Measurements from ENCODE around the gene ACOXL.
"Not testable (repeated sequence)": the region's sequence is repeated elsewhere in the genome, so short reads cannot be mapped to it uniquely, and the experiment has no call there.

The ACOXL gene

DNA sequence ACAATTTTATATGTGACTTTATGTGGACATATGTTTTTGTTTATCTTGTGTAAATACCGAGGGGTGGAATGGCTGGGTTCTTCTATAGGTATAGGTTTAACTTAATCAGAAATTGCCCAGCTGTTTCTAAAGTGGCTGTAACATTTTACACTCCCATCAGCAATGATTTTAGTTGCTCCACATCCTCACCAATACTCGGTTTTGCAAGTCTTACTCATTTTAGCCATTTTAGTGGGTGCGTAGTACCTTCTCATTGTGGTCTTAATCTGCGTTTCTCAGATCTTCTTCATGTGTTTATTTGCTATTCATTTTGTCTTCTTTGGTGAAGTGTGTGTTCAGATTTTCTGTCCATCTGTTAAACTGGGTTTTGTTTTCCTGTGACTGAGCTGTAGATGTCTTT is 292.9 kb downstream of the ACOXL start:
- DNase-seq = no peak

DNA sequence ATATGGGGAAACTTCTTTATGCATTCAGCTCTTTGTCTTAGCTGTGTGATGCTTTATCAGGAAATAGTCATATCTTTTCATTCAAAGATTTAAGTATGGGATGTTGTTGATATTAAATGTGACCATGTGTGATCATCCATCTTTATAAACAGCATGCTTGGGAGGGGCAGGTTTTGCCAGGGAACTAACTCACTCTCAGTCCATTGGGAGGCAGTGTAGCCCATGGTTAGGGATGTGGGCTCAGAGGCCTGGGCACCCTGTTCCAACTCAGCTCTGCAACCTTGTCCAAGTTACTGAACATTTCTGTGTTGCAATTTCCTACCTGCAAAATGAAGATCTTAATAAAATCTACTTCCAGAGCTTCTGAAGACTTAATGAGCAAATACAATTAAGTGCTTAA is 296.3 kb downstream of the ACOXL start:
- DNase-seq = no peak

GRCh38 chr2:111029181-111029927 is 297.0 kb downstream of the ACOXL start:
- DNase-seq = no peak

DNA sequence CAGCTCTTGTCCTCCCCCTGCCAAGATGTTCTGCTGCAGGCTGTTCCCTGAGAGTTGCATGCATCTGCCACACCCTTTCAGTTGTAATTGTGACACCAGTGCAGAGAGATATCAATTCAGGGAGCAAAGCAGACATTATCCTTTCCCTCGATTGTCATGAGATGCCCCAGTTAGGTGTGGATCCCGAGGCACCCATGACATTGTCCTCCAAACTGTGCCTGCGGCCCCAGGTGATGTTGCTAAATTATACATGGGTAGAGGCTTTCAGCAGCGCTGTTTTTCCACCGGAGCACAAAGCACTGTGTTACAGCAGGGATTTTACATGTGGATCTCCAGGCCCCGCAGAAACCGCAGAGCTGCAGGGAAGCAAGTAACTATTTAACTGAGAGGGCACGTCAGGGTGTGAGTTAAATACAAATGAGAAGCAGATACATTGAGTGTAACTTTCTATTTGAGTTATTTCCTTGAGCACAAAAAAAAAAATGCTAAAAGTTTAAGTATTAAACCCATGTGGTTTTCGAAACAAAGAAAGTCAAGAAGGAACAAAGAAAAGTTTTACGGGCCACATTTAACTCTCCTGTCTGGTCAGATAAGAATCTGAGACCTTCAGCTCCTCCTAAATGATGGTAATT is 298.0 kb downstream of the ACOXL start:
- no peak for DNase-seq

GRCh38 chr2:111030945-111031344 is 298.6 kb downstream of the ACOXL start:
- no peak for DNase-seq

GRCh38 chr2:111031546-111032478 is 299.4 kb downstream of the ACOXL start:
- DNase-seq = no peak

GRCh38 chr2:111032721-111033429 is 300.5 kb downstream of the ACOXL start:
- DNase-seq = no peak

- DNase-seq = no peak
Observed at GRCh38 chr2:111034146-111034545, 301.8 kb downstream of the ACOXL start.

DNA sequence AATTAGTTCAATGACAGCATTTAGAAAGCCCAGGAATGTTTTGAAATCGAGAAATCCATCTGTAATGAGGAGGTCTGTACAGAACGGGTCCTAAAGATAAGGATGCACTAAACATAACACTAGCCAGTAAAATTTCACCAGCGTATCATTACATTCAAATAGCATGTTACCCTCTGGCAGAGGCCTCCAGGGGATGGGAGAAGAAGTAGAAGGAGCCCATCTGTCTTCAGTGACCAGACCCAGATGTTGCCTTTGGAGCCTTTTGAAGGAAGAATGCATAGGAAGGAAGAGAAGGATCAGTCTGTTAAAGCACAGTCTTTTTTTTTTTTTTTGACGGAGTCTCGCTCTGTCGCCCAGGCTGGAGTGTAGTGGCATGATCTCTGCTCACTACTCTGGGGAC is 302.2 kb downstream of the ACOXL start:
- no peak for DNase-seq

DNA sequence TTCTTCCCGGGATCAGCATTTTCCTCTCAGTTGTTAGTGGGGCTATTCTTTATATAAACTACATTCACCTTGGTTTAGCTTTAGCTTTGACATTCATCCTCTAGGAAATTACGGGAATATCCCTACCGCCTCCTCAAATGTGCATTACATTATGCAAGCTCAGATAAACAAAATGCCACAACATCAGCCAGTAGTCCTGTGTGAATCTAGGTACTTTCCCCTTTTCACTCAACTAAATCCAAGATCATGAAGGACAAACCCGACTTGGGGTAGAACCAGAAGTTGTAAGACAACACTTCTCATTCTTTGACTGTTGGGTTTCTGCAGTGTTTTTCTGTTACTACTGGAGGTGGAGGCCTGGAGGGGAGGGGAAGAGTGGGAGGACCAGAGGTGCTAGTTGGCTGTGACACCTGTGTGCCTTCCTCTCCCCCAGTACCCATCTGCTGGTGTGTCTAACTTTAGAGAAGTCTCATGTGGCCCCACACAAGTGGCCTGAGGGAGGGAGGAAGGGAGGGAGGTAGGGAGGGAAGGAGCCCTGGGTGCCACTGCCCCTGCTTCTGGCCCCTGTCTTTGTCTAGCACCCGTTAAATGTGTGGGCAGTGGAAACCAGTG is 303.6 kb downstream of the ACOXL start:
- DNase-seq = no peak

- no peak for DNase-seq
Observed at GRCh38 chr2:111037128-111037527, 304.8 kb downstream of the ACOXL start.

GRCh38 chr2:111039628-111040383 is 307.4 kb downstream of the ACOXL start:
- DNase-seq = no peak

DNA sequence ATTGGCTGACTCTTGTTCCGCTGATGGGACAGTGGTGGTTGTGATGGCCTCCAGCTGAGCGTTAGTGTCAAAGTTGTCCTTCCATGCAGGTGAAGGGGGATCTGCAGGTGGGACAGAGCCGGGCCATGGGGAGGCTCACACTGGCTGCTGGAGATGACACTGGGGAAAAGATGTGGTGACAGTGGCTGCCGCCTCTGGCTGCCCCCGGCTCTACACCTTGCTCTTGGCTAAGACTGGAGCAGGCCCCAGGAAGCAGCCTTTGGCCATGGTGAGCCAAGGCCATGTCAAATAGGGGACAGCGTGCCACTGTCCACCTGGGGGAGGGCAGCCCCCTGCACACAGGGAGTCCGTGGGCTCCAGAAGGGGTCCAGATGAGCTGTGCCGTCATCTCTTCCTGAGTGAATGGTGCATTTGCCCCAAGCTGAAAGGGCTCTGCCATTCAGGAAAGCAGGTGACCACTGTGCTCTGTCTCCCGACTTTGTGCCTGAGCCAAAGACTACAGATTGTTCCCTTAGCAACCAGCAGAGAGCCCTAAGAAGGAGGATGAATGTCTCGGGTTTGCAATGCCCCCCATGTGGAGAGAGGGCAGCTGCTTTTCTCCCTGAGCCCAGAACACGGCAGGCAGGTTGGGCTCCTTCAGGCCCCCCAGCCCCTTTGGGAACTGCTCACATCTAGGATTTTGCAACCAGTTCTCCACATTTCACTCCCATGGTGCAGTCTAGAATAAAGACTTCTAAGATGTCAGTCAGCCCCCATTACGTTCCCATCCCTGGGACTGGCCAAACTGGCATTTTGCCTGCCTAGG is 309.2 kb downstream of the ACOXL start:
- DNase-seq = no peak

- DNase-seq = no peak
Observed at GRCh38 chr2:111042261-111042660, 309.9 kb downstream of the ACOXL start.

DNA sequence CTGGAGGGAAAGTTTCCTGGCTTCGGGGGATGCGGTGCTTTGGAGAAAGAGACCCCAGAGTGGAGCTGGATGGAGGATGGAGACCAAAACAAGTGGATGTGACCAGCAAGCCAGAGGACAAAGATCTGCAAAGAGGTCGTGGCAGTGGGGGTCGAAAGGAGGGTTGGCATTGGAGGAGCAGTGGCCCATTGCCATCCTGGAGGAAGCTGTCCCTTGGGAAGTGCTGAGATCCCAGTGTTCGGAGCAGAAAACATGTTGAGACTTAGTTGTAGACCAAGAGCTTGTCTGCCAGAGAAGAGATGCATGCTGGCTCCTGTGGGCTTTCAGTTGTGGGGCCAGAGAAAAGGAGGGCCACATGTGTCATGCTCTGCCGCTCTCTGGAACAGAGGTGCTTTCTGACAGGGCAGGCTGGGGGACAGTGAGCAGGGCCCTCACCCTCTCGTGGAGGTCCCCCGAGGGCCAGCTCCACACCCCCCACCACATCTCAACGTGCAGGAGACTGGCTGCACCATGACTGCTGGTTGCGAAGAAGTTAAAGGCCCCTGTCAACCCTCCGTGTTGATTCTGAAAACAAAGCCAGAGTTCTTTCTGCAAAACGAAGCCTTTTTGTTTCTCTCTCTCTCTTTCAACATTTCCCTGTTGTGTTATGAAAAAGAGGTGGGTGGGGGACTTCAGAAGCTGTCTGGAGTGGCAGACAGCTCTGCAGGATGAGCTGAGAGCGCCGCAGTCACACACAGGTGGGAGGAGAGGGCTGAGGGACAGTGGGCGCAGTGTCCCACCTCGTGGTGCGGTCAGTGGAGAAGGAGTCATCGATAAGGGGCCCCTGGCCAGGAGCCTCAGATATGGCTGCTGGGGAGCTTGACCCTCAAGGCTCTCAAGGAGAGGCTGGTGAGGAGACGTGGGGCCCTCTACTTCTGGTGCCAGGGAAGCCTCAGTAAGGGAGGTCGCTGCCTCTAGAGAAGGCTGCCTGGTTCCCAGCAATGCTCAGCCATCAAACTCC is 310.7 kb downstream of the ACOXL start:
- no peak for DNase-seq

GRCh38 chr2:111044066-111044465 is 311.7 kb downstream of the ACOXL start:
- DNase-seq = no peak

GRCh38 chr2:111045236-111045635 is 312.9 kb downstream of the ACOXL start:
- not testable (repeated sequence) for DNase-seq

GRCh38 chr2:111045771-111046444 is 313.5 kb downstream of the ACOXL start:
- DNase-seq = no peak

DNA sequence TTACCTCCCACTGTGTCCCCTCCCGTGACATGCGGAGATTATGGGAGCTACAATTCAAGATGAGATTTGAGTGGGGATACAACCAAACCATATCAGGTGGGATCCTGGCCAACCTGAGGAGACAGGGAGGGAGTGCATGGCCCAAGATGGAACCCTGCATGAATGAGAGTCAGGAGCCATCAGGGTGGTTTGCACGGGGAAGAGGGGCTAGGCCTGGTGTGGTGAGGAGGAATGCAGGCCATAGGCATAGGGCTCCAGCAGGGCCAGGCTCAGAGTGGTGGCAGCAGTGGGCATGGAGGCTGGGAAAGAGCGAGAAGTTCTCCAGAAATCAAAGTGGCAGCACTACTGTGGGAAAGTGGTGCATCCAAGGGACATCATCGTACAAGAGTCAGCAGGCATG is 314.3 kb downstream of the ACOXL start:
- DNase-seq = no peak
